ENCODE results near the gene ICOS. TPM values are rescaled to one million over a fixed set of nuclear protein-coding genes. Genes with fewer than 3 reads are reported as not detected.
A peak's percentile ranks its signal among the peaks of the same experiment; 100 is the strongest.
"Not testable (repeated sequence)": the region's sequence is repeated elsewhere in the genome, so short reads cannot be mapped to it uniquely, and the experiment has no call there.

ICOS gene
- total and polyA plus RNA-seq, 4 donors: 0.20 TPM; not detected in 3

DNA sequence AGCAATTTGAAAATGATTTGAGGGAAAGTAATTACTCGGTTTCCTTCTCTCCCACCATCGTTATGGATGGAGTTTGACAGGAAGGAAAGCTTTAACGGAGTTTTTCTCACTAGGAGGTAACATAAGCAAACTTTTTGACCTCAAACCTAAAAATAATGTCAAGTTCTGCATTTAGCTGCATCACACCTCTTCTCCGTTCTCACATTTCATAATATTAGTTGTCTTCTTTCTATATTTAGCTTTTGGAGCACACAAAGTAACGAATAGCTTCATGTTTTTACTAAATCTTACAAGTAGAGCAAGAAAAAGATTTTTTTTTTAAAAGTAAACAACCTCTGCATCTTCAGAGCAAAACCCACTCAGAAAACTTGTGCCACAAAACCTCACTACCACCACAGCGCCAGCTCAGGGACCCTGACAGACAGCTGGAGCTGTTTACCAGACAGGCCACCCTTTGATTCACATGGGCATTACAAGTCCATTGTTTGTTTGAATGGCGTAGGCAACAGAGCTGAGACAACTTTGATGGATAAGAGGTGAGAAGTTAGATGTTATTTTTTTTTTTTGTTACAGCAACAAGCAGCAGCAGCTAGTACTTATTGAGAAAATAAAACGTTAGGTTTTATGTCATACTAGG lies 21.9 kb upstream of the ICOS start:
- WGBS (ENCODE audit: insufficient coverage): 60% methylated on average over 2 of the region's 8 CpGs

DNA sequence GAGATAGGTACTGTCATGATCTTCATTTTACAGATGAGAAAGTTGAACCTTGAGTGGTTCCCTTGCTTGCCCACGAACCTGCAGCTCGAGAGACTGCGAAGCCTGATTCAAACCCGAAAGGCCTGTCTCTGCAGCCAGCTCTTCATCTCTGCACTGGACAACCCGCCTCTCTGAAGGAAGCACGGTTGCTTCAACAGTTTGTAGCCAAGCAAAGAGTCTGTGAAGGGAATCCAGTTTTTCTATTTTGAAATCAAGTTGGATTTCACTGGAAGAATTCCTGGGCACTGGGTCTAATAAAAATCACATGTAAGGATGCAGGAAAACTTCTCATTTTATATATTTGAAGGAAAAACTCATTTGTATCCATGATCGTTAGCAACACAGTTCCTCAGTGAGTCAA lies 21.3 kb upstream of the ICOS start:
- no peak overlapping the region for H3K4me3 ChIP-seq (ENCODE audit: low read depth, low read length)
- 98% methylated on average over 5 of the region's 7 CpGs for WGBS (ENCODE audit: insufficient coverage)
- no peak overlapping the region for H3K27ac ChIP-seq (ENCODE audit: low read depth, low read length)
- DNase-seq (ENCODE audit: low read depth in 4 of 6, low spot score in 6 of 6): no peak
- no peaks in the 10 kb centered on the region for H3K27me3 ChIP-seq (ENCODE audit: control insufficient read depth, insufficient read depth, low read length)
- H3K9me3 ChIP-seq (ENCODE audit: control insufficient read depth, insufficient read depth, low read length): no peaks in the 10 kb centered on the region
- no peaks in the 10 kb centered on the region for H3K4me1 ChIP-seq (ENCODE audit: control insufficient read depth, insufficient read depth, low read length)
- no peaks in the 10 kb centered on the region for H3K36me3 ChIP-seq (ENCODE audit: control insufficient read depth, insufficient read depth, low read length)

More for the DNA sequence above, 21.9 kb upstream of the ICOS start:
- no peaks in the 10 kb centered on the region for H3K36me3 ChIP-seq (ENCODE audit: control insufficient read depth, insufficient read depth, low read length)
- H3K4me3 ChIP-seq (ENCODE audit: low read depth, low read length): no peak overlapping the region
- H3K27ac ChIP-seq (ENCODE audit: low read depth, low read length): no peak overlapping the region
- H3K4me1 ChIP-seq (ENCODE audit: control insufficient read depth, insufficient read depth, low read length): no peaks in the 10 kb centered on the region
- DNase-seq (ENCODE audit: low read depth in 4 of 6, low spot score in 6 of 6): no peak
- H3K9me3 ChIP-seq (ENCODE audit: control insufficient read depth, insufficient read depth, low read length): no peaks in the 10 kb centered on the region
- no peaks in the 10 kb centered on the region for H3K27me3 ChIP-seq (ENCODE audit: control insufficient read depth, insufficient read depth, low read length)

DNA sequence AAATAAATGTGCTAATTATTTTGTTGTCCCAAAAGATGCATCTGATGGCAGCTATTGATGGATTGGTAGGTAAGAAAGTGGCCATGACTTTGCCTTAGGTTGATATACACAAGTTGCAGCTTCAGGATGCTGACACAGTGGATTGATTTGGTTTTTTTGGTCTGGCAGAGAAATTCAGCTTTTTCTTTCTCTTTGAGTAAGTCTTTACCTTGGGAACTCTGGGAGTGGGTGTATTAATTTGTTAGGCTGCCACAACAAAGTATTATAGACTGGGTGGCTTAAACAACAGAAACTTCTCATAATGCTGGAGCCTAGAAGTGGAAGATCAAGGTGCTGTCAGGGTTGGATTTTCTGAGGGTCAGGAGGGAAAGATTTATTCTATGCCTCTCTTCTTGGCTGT lies 19.8 kb upstream of the ICOS start:
- DNase-seq (ENCODE audit: low read depth in 4 of 6, low spot score in 6 of 6): no peak
- Histone ChIP-seq H3K36me3 (ENCODE audit: control insufficient read depth, insufficient read depth, low read length) (no peaks in the 10 kb centered on the region), H3K4me1 (ENCODE audit: control insufficient read depth, insufficient read depth, low read length) (no peaks in the 10 kb centered on the region), H3K27ac (ENCODE audit: low read depth, low read length) (no peak overlapping the region), H3K27me3 (ENCODE audit: control insufficient read depth, insufficient read depth, low read length) (no peaks in the 10 kb centered on the region), H3K4me3 (ENCODE audit: low read depth, low read length) (no peak overlapping the region), H3K9me3 (ENCODE audit: control insufficient read depth, insufficient read depth, low read length) (no peaks in the 10 kb centered on the region)

- Histone ChIP-seq H3K36me3 (ENCODE audit: control insufficient read depth, insufficient read depth, low read length) (no peaks in the 10 kb centered on the region), H3K27me3 (ENCODE audit: control insufficient read depth, insufficient read depth, low read length) (no peaks in the 10 kb centered on the region), H3K4me1 (ENCODE audit: control insufficient read depth, insufficient read depth, low read length) (no peaks in the 10 kb centered on the region), H3K27ac (ENCODE audit: low read depth, low read length) (no peak overlapping the region), H3K9me3 (ENCODE audit: control insufficient read depth, insufficient read depth, low read length) (no peaks in the 10 kb centered on the region), H3K4me3 (ENCODE audit: low read depth, low read length) (no peak overlapping the region)
- DNase-seq (ENCODE audit: low read depth in 4 of 6, low spot score in 6 of 6): peak in 1 of 6 donors; percentile 36
- no CpG with 5 or more reads among the region's 7 CpGs for WGBS (ENCODE audit: insufficient coverage)
These were observed 18.3 kb upstream of the ICOS start for GRCh38 chr2:203918264-203918663.

GRCh38 chr2:203918839-203919238 lies 17.7 kb upstream of the ICOS start:
- no peaks in the 10 kb centered on the region for H3K4me1 ChIP-seq (ENCODE audit: control insufficient read depth, insufficient read depth, low read length)
- H3K27me3 ChIP-seq (ENCODE audit: control insufficient read depth, insufficient read depth, low read length): no peaks in the 10 kb centered on the region
- peak in 1 of 6 donors; percentile 30 for DNase-seq (ENCODE audit: low read depth in 4 of 6, low spot score in 6 of 6)
- H3K36me3 ChIP-seq (ENCODE audit: control insufficient read depth, insufficient read depth, low read length): no peaks in the 10 kb centered on the region
- no peaks in the 10 kb centered on the region for H3K9me3 ChIP-seq (ENCODE audit: control insufficient read depth, insufficient read depth, low read length)
- no peak overlapping the region for H3K27ac ChIP-seq (ENCODE audit: low read depth, low read length)
- no peak overlapping the region for H3K4me3 ChIP-seq (ENCODE audit: low read depth, low read length)
- WGBS (ENCODE audit: insufficient coverage): 76% methylated on average over 3 of the region's 3 CpGs

DNA sequence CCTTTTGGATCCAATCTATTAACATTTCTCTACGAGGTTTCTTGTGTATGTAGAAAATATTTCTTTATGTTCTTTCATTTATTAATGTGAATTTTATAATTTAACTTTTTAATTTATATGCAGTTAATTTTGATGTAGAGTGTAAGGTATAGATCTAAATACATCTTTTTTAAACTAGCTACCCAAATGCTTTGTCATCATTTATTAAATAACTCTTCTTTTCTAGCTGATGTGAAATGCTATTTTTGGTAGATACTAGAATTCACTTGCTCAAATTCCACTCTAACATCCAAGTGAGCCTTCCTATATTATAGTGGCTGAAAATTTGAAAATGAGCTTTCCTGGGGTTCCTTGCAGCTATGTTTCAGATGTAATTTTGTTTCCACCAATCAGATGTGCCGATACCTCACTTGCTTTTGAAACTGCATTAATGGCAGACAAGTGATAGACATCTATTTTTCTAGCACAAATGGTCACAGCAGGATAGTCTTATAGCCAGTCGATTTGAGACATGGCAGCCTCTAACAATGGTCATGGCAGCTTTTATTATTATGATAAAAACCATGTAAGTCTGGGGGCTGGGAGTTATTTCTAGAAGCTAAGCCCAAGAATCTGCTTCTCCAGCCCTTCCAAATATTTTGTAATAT lies 10.9 kb upstream of the ICOS start:
- no peaks in the 10 kb centered on the region for H3K4me1 ChIP-seq (ENCODE audit: control insufficient read depth, insufficient read depth, low read length)
- H3K36me3 ChIP-seq (ENCODE audit: control insufficient read depth, insufficient read depth, low read length): no peaks in the 10 kb centered on the region
- no peak for DNase-seq (ENCODE audit: low read depth in 4 of 6, low spot score in 6 of 6)
- H3K27ac ChIP-seq (ENCODE audit: low read depth, low read length): no peak overlapping the region
- WGBS (ENCODE audit: insufficient coverage): no CpG with 5 or more reads among the region's 3 CpGs
- H3K9me3 ChIP-seq (ENCODE audit: control insufficient read depth, insufficient read depth, low read length): no peaks in the 10 kb centered on the region
- no peak overlapping the region for H3K4me3 ChIP-seq (ENCODE audit: low read depth, low read length)
- no peaks in the 10 kb centered on the region for H3K27me3 ChIP-seq (ENCODE audit: control insufficient read depth, insufficient read depth, low read length)

- Histone ChIP-seq H3K4me3 (ENCODE audit: low read depth, low read length) (no peak overlapping the region), H3K27ac (ENCODE audit: low read depth, low read length) (no peak overlapping the region), H3K9me3 (ENCODE audit: control insufficient read depth, insufficient read depth, low read length) (no peaks in the 10 kb centered on the region), H3K27me3 (ENCODE audit: control insufficient read depth, insufficient read depth, low read length) (no peaks in the 10 kb centered on the region), H3K4me1 (ENCODE audit: control insufficient read depth, insufficient read depth, low read length) (no peaks in the 10 kb centered on the region), H3K36me3 (ENCODE audit: control insufficient read depth, insufficient read depth, low read length) (no peaks in the 10 kb centered on the region)
- peak in 2 of 6 donors; percentile 35 to 57 for DNase-seq (ENCODE audit: low read depth in 4 of 6, low spot score in 6 of 6)
These were observed 7.7 kb upstream of the ICOS start for GRCh38 chr2:203928849-203929248.

DNA sequence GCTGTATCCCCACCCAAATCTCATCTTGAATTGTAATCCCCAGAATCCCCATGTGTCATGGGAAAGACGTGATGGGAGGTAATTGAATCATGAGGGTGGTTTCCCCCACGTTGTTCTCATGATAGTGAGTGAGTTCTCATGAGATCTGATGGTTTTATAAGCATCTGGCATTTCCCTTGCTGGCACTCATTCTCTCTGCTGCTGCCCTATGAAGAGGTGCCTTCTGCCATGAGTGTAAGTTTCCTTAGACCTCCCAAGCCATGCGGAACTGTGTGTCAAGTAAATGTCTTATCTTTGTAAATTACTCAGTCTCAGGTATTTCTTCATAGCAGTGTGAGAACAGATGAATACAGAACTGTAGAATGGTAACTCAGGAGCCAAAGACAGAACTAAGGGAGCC lies 5.3 kb upstream of the ICOS start:
- not testable (repeated sequence) for H3K36me3 ChIP-seq (ENCODE audit: control insufficient read depth, insufficient read depth, low read length); H3K27ac ChIP-seq (ENCODE audit: low read depth, low read length); H3K4me1 ChIP-seq (ENCODE audit: control insufficient read depth, insufficient read depth, low read length); H3K4me3 ChIP-seq (ENCODE audit: low read depth, low read length); H3K27me3 ChIP-seq (ENCODE audit: control insufficient read depth, insufficient read depth, low read length); DNase-seq (ENCODE audit: low read depth in 4 of 6, low spot score in 6 of 6); H3K9me3 ChIP-seq (ENCODE audit: control insufficient read depth, insufficient read depth, low read length)
- no CpG with 5 or more reads among the region's 3 CpGs for WGBS (ENCODE audit: insufficient coverage)

DNA sequence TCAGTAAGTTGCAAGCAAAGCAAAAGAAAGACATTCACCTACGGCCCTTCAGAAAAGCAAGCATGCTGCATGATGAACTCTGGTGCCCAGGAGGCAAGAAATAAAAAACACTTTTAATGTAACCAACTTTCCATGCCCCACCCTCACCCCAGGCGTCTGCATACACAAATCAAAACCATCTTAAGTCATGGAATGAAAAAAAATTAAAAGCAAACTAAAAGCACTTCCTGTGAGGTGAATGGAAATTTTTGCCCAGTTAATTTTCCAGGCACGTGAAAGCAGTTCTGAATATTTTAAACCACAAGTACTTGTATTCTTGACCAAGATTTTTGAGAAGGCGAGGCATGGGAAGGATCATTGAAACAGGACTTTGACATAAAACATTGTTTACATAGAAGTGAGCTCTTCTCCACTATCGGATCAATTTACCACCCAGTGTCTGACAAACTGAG lies 2.5 kb upstream of the ICOS start:
- WGBS (ENCODE audit: insufficient coverage): 40% methylated on average over 1 of the region's 5 CpGs
- no peak overlapping the region for H3K27ac ChIP-seq (ENCODE audit: low read depth, low read length)
- H3K4me3 ChIP-seq (ENCODE audit: low read depth, low read length): no peak overlapping the region
- H3K4me1 ChIP-seq (ENCODE audit: control insufficient read depth, insufficient read depth, low read length): no peaks in the 10 kb centered on the region
- H3K27me3 ChIP-seq (ENCODE audit: control insufficient read depth, insufficient read depth, low read length): no peaks in the 10 kb centered on the region
- H3K9me3 ChIP-seq (ENCODE audit: control insufficient read depth, insufficient read depth, low read length): no peaks in the 10 kb centered on the region
- no peaks in the 10 kb centered on the region for H3K36me3 ChIP-seq (ENCODE audit: control insufficient read depth, insufficient read depth, low read length)
- no peak for DNase-seq (ENCODE audit: low read depth in 4 of 6, low spot score in 6 of 6)

DNA sequence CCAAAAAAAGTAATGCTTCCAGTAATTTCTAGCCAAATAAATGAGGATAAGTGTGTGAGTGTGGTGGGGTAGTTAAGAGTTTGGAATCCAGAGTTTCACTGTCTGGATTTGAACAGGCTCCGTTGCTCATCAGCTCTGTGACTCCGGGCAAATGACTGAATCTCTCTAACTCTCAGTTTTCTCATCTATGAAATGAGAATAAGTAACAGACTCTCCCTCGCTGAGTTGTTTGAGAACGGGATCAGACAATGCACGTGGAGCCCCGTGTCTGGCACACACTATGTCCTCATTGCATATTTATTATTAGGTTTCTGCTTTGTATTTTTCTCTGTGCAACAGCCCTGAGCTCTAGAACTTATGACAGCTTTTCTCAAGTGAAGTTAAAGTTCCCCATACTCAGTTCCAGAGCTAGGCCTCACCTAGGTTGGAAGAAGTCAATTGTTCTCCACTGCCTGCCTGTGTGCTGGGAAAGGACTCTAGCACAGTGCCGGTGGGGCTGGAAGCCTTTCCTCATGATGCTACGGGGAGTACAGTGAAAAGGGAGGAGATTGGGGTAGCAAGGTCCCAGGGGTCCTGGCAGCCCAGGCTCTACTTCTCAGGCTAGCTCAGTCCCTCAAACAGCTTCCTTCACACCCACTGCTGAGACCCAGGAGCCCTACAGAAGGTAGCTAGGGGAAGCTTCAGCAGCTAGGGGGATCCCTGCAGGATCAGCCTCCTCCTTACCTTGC lies 1.7 kb upstream of the ICOS start:
- DNase-seq (ENCODE audit: low read depth in 4 of 6, low spot score in 6 of 6): no peak
- H3K4me3 ChIP-seq (ENCODE audit: low read depth, low read length): no peak overlapping the region
- 100% methylated on average over 1 of the region's 8 CpGs for WGBS (ENCODE audit: insufficient coverage)

More for the DNA sequence above, 1.7 kb upstream of the ICOS start:
- H3K4me1 ChIP-seq (ENCODE audit: control insufficient read depth, insufficient read depth, low read length): no peaks in the 10 kb centered on the region
- H3K27me3 ChIP-seq (ENCODE audit: control insufficient read depth, insufficient read depth, low read length): no peaks in the 10 kb centered on the region
- H3K36me3 ChIP-seq (ENCODE audit: control insufficient read depth, insufficient read depth, low read length): no peaks in the 10 kb centered on the region
- H3K27ac ChIP-seq (ENCODE audit: low read depth, low read length): no peak overlapping the region
- no peaks in the 10 kb centered on the region for H3K9me3 ChIP-seq (ENCODE audit: control insufficient read depth, insufficient read depth, low read length)
